HCT116 (cell line): ENCODE results near the gene SH2D3C. TPM values are rescaled to one million over a fixed set of nuclear protein-coding genes. Genes with fewer than 3 reads are reported as not detected.
A peak's percentile ranks its signal among the peaks of the same experiment; 100 is the strongest.

Source experiments
- ATAC-seq: fragments of 200-7000 bp; cut with Tn5 transposase; 2 replicates; pipeline ENCODE4 v1.9.1; 2020; ENCODE audit warnings: mild to moderate bottlenecking, moderate library complexity
- BruUV-seq: library from RNA; stranded (reverse); fragments of 400-500 nt; replicated peaks from 2 replicates; lab custom pipeline; 2021; lab: Mats Ljungman, UMichigan
- CTCF ChIA-PET: fragments of 300-600 bp; sonication (Branson Sonifier 250); formaldehyde crosslinking; loops from one replicate; lab custom pipeline; 2021; ENCODE audit warnings: antibody characterized with exemption; lab: Charles Lee
- POLR2A ChIA-PET: fragments of 300-600, 350-600 bp; sonication (Branson Sonifier 250); formaldehyde crosslinking; loops from one replicate; lab custom pipeline; 2021; ENCODE audit warnings: antibody characterized with exemption; lab: Charles Lee
- RAD21 ChIA-PET, 2 experiments: fragments of 300-600 bp; sonication (Branson Sonifier 250); formaldehyde crosslinking; loops; one replicate each; lab custom pipeline; 2023; ENCODE audit warnings: low total read pairs in 2 of 2; ENCODE audit not compliant: uncharacterized antibody in 2 of 2, unreplicated experiment in 2 of 2, low non-redundant PET in 1 of 2; lab: Charles Lee
- DNase-seq: peaks from one replicate; pipeline ENCODE4 v3.0.0-alpha.2; 2010; ENCODE audit warnings: low read depth, low spot score
- H2AFZ ChIP-seq: fragments of 200-600 bp; shearing (Covaris generic), sonication (generic); 2 replicates; pipeline ENCODE4 v1.6.1; 2017; ENCODE audit warnings: low read depth, mixed run types, mixed read lengths, antibody characterized with exemption, low read length; ENCODE audit not compliant: poor library complexity, severe bottlenecking
- H3K27ac ChIP-seq: 2 replicates; pipeline ENCODE4 v1.5.1; 2012; ENCODE audit warnings: low read depth, low read length
- H3K27me3 ChIP-seq: fragments of 200-600 bp; sonication (generic); 2 replicates; pipeline ENCODE4 v1.6.1; 2016; ENCODE audit warnings: mixed run types, low read length, mixed read lengths; ENCODE audit not compliant: insufficient read depth
- H3K36me3 ChIP-seq, 2 experiments: fragments of 200-500 bp in 1 of 2; fragments of 200-600 bp in 1 of 2; sonication (Bioruptor generic) in 1 of 2; sonication (generic) in 1 of 2; 2 replicates each; pipeline versions ENCODE4 v1.5.1 to v1.6.1; 2014 to 2016; ENCODE audit warnings: low read length in 2 of 2, inconsistent platforms in 1 of 2, mixed read lengths in 1 of 2, mixed run types in 1 of 2; ENCODE audit not compliant: insufficient read depth in 2 of 2, control insufficient read depth in 1 of 2
- H3K4me1 ChIP-seq, 2 experiments: fragments of 200-600 bp in 1 of 2; sonication (generic) in 1 of 2; 2 replicates each; pipeline versions ENCODE4 v1.5.1 to v1.6.1; 2012 to 2017; ENCODE audit warnings: low read length in 2 of 2, inconsistent platforms in 1 of 2, mild to moderate bottlenecking in 1 of 2, mixed read lengths in 1 of 2, mixed run types in 1 of 2, moderate library complexity in 1 of 2; ENCODE audit not compliant: insufficient read depth in 2 of 2, control insufficient read depth in 1 of 2
- H3K4me2 ChIP-seq: fragments of 200-600 bp; sonication (generic); 2 replicates; pipeline ENCODE4 v1.6.1; 2017; ENCODE audit warnings: mixed run types, low read length, mixed read lengths
- H3K4me3 ChIP-seq, 2 experiments: fragments of 200-600 bp in 1 of 2; sonication (generic) in 1 of 2; replicated peaks in 1 of 2; 2 replicates each; pipeline ENCODE4 v1.5.1; 2011 to 2016; ENCODE audit warnings: low read length in 2 of 2, control low read depth in 1 of 2, low read depth in 1 of 2, mild to moderate bottlenecking in 1 of 2, mixed read lengths in 1 of 2, mixed run types in 1 of 2
- H3K79me2 ChIP-seq: fragments of 200-600 bp; sonication (generic); 2 replicates; pipeline ENCODE4 v1.6.1; 2017; ENCODE audit warnings: mild to moderate bottlenecking, mixed run types, low read length, moderate library complexity, mixed read lengths; ENCODE audit not compliant: insufficient read depth
- H3K9ac ChIP-seq: fragments of 200-600 bp; sonication (generic); 2 replicates; pipeline ENCODE4 v1.6.1; 2016; ENCODE audit warnings: low read length, mixed read lengths
- H3K9me2 ChIP-seq: fragments of 200-600 bp; sonication (generic), shearing (Covaris generic); 2 replicates; pipeline ENCODE4 v1.6.1; 2017; ENCODE audit warnings: mixed run types, mild to moderate bottlenecking, moderate library complexity; ENCODE audit not compliant: insufficient read depth
- H3K9me3 ChIP-seq, 2 experiments: fragments of 200-500 bp in 1 of 2; fragments of 200-600 bp in 1 of 2; sonication (Bioruptor generic) in 1 of 2; sonication (generic) in 1 of 2; 2 replicates each; pipeline ENCODE4 v1.6.1; 2014 to 2017; ENCODE audit warnings: low read length in 2 of 2, mixed read lengths in 2 of 2, inconsistent platforms in 1 of 2, low read depth in 1 of 2, mild to moderate bottlenecking in 1 of 2, mixed run types in 1 of 2, moderate library complexity in 1 of 2; ENCODE audit not compliant: control insufficient read depth in 1 of 2, insufficient read depth in 1 of 2
- H4K20me1 ChIP-seq: fragments of 200-600 bp; sonication (generic), shearing (Covaris generic); 2 replicates; pipeline ENCODE4 v1.6.1; 2017; ENCODE audit warnings: mixed run types, mild to moderate bottlenecking, moderate library complexity; ENCODE audit not compliant: insufficient read depth
- FOSL1 ChIP-seq: IDR thresholded peaks from 2 replicates; pipeline ENCODE4 v1.6.1; 2012; ENCODE audit warnings: low read depth
- REST ChIP-seq: IDR thresholded peaks from 2 replicates; pipeline ENCODE4 v1.6.1; 2012; ENCODE audit warnings: low read depth
- YY1 ChIP-seq: IDR thresholded peaks from 2 replicates; pipeline ENCODE4 v1.6.1; 2011; ENCODE audit warnings: low read length, low read depth, moderate library complexity, mild to moderate bottlenecking; ENCODE audit not compliant: insufficient replicate concordance; ENCODE audit errors: extremely low read depth
- intact Hi-C: fragments of 100-400 bp; cut with micrococcal nuclease; formaldehyde crosslinking; loops from 2 replicates; pipeline ENCODE4 v1.10.0; 2022
- total RNA-seq: library from RNA; stranded (reverse); gene quantifications from one replicate; pipeline ENCODE4 v1.2.1, GENCODE V29; 2021; ENCODE audit not compliant: unreplicated experiment

SH2D3C gene
- total RNA-seq, 1 experiment from 2014 or later, result 1.3 TPM

- H3K27me3 ChIP-seq, result no peaks in the 10 kb centered on the region
- H3K36me3 ChIP-seq, result no peaks in the 10 kb centered on the region
- H3K9me2 ChIP-seq, result no peaks in the 10 kb centered on the region
- no peaks in the 10 kb centered on the region for H4K20me1 ChIP-seq
- TF ChIP-seq REST, result peak; percentile 93
- TF ChIP-seq YY1, result no peak
- no peak for TF ChIP-seq FOSL1
- no peak overlapping the region for H2AFZ ChIP-seq
- H3K4me1 ChIP-seq, result no peaks in the 10 kb centered on the region
- H3K4me2 ChIP-seq, result no peak overlapping the region
- H3K27ac ChIP-seq, result no peak overlapping the region
- no peak overlapping the region for H3K4me3 ChIP-seq
- RAD21 ChIA-PET, result no interaction called here
- ATAC-seq, result peak; percentile 52; the same call in 1 of the 2 replicates
- DNase-seq, result no peak
- no peak overlapping the region for H3K9ac ChIP-seq
- BruUV-seq, result no TSS peak
- CTCF ChIA-PET, result no interaction called here
- no peaks in the 10 kb centered on the region for H3K79me2 ChIP-seq
- H3K9me3 ChIP-seq, result no peaks in the 10 kb centered on the region
- intact Hi-C loops, result no loop called here
- POLR2A ChIA-PET, result no interaction called here
Observed at GRCh38 chr9:127751269-127752054, 27.0 kb downstream of the SH2D3C start.
